IMR-90 (cell line): ENCODE results near the gene RADIL. TPM values are rescaled to one million over a fixed set of nuclear protein-coding genes. Genes with fewer than 3 reads are reported as not detected.

Source experiments
- ATAC-seq: fragments of 200-7000 bp; cut with Tn5 transposase; 2 replicates; pipeline ENCODE4 v1.9.1; 2020; ENCODE audit warnings: low read depth, mild to moderate bottlenecking, moderate library complexity
- BruUV-seq: library from RNA; stranded (reverse); fragments of 400-500 nt; replicated peaks from 2 replicates; lab custom pipeline; 2021; lab: Mats Ljungman, UMichigan
- CTCF ChIA-PET: fragments of 300-600 bp; formaldehyde crosslinking; extraction: SDS; loops from one replicate; lab custom pipeline; 2021; ENCODE audit warnings: antibody characterized with exemption; lab: Yijun Ruan, JAX
- POLR2A ChIA-PET: fragments of 300-600 bp; sonication (Branson Sonifier 250); formaldehyde crosslinking; loops from one replicate; lab custom pipeline; 2022; ENCODE audit warnings: antibody characterized with exemption; ENCODE audit not compliant: unreplicated experiment; lab: Charles Lee
- DNase-seq: peaks from one replicate; pipeline ENCODE4 v3.0.0; 2013
- H2AFZ ChIP-seq: replicated peaks from 2 replicates; pipeline ENCODE3; 2013; ENCODE audit warnings: low read length, mild to moderate bottlenecking; ENCODE audit not compliant: poor library complexity
- H2AK5ac ChIP-seq: 2 replicates; pipeline ENCODE4 v1.6.1; 2013; ENCODE audit warnings: low read depth, low read length, inconsistent platforms
- H2AK9ac ChIP-seq: replicated peaks from 2 replicates; pipeline ENCODE3; 2013; ENCODE audit warnings: mild to moderate bottlenecking, low read depth, low read length, moderate library complexity; ENCODE audit not compliant: poor library complexity
- H2BK120ac ChIP-seq: 2 replicates; pipeline ENCODE4 v1.6.1; 2013; ENCODE audit warnings: low read depth, low read length, inconsistent platforms
- H2BK15ac ChIP-seq: 3 replicates; pipeline ENCODE4 v1.6.1; 2013; ENCODE audit warnings: low read depth, low read length, inconsistent platforms
- H2BK20ac ChIP-seq: 2 replicates; pipeline ENCODE4 v1.6.1; 2013; ENCODE audit warnings: low read depth, mild to moderate bottlenecking, inconsistent platforms, low read length, moderate library complexity
- H2BK5ac ChIP-seq: 2 replicates; pipeline ENCODE4 v1.6.1; 2013; ENCODE audit warnings: mild to moderate bottlenecking, low read depth, low read length, inconsistent platforms; ENCODE audit not compliant: poor library complexity, severe bottlenecking
- H3K14ac ChIP-seq: replicated peaks from 2 replicates; pipeline ENCODE4 v1.6.1; 2013; ENCODE audit warnings: low read depth, low read length, inconsistent platforms
- H3K18ac ChIP-seq: 2 replicates; pipeline ENCODE4 v1.6.1; 2013; ENCODE audit warnings: low read depth, low read length, control low read depth
- H3K23ac ChIP-seq: 2 replicates; pipeline ENCODE4 v1.6.1; 2013; ENCODE audit warnings: low read depth, low read length, inconsistent platforms
- H3K27ac ChIP-seq: 2 replicates; pipeline ENCODE4 v1.5.1; 2013; ENCODE audit warnings: mild to moderate bottlenecking, control low read depth, low read length; ENCODE audit not compliant: insufficient read depth
- H3K27me3 ChIP-seq: 2 replicates; pipeline ENCODE4 v1.6.1; 2013; ENCODE audit warnings: low read length; ENCODE audit not compliant: control insufficient read depth, insufficient read depth
- H3K36me3 ChIP-seq: 2 replicates; pipeline ENCODE4 v1.6.1; 2013; ENCODE audit warnings: low read length, mixed read lengths; ENCODE audit not compliant: control insufficient read depth, insufficient read depth
- H3K4ac ChIP-seq: 2 replicates; pipeline ENCODE4 v1.6.1; 2013; ENCODE audit warnings: low read depth, low read length, inconsistent platforms
- H3K4me1 ChIP-seq: 2 replicates; pipeline ENCODE4 v1.6.1; 2013; ENCODE audit warnings: low read length, mixed read lengths; ENCODE audit not compliant: control insufficient read depth, insufficient read depth
- H3K4me2 ChIP-seq: 2 replicates; pipeline ENCODE4 v1.6.1; 2013; ENCODE audit warnings: low read depth, mild to moderate bottlenecking, control low read depth, low read length, moderate library complexity
- H3K4me3 ChIP-seq: 2 replicates; pipeline ENCODE4 v1.5.1; 2013; ENCODE audit warnings: low read depth, mild to moderate bottlenecking, control low read depth, low read length, moderate library complexity; ENCODE audit not compliant: insufficient read depth
- H3K56ac ChIP-seq: 2 replicates; pipeline ENCODE4 v1.6.1; 2013; ENCODE audit warnings: low read length, inconsistent platforms; ENCODE audit not compliant: insufficient read depth; ENCODE audit errors: extremely low read depth
- H3K79me1 ChIP-seq, 2 experiments: 2 replicates each; pipeline ENCODE4 v1.6.1; 2013; ENCODE audit warnings: low read length in 2 of 2, inconsistent platforms in 1 of 2, low read depth in 1 of 2
- H3K9ac ChIP-seq: 2 replicates; pipeline ENCODE4 v1.6.1; 2013; ENCODE audit warnings: low read depth, low read length, control low read depth
- H3K9me1 ChIP-seq: 2 replicates; pipeline ENCODE4 v1.6.1; 2013; ENCODE audit warnings: low read length, inconsistent platforms; ENCODE audit not compliant: insufficient read depth
- H3K9me3 ChIP-seq: 2 replicates; pipeline ENCODE4 v1.6.1; 2013; ENCODE audit warnings: low read length; ENCODE audit not compliant: control insufficient read depth, insufficient read depth
- H4K20me1 ChIP-seq: 2 replicates; pipeline ENCODE4 v1.6.1; 2013; ENCODE audit warnings: low read length, inconsistent platforms; ENCODE audit not compliant: insufficient read depth
- H4K5ac ChIP-seq: 2 replicates; pipeline ENCODE4 v1.6.1; 2013; ENCODE audit warnings: mild to moderate bottlenecking, low read depth, low read length, control low read depth
- H4K8ac ChIP-seq, 2 experiments: 2 replicates each; pipeline ENCODE4 v1.6.1; 2013; ENCODE audit warnings: low read depth in 2 of 2, low read length in 2 of 2, control low read depth in 1 of 2, inconsistent platforms in 1 of 2
- H4K91ac ChIP-seq: 2 replicates; pipeline ENCODE4 v1.6.1; 2013; ENCODE audit warnings: low read depth, low read length, inconsistent platforms; ENCODE audit not compliant: insufficient read depth
- BHLHE40 ChIP-seq: fragments of 150-350 bp; IDR thresholded peaks from 2 replicates; pipeline ENCODE4 v1.6.1; 2016; ENCODE audit warnings: mild to moderate bottlenecking, low read depth, low read length
- CEBPB ChIP-seq: IDR thresholded peaks from 2 replicates; pipeline ENCODE4 v1.6.1; 2012; ENCODE audit warnings: low read depth, low read length, improper control_type of control experiment
- CHD1 ChIP-seq: IDR thresholded peaks from 2 replicates; pipeline ENCODE4 v1.6.1; 2012; ENCODE audit warnings: low read depth, low read length, improper control_type of control experiment
- CTCF ChIP-seq: conservative IDR thresholded peaks from 2 replicates; pipeline ENCODE4 v1.5.1; 2012; ENCODE audit warnings: mild to moderate bottlenecking, low read depth, low read length, improper control_type of control experiment
- ELK1 ChIP-seq: fragments of 150-350 bp; IDR thresholded peaks from 2 replicates; pipeline ENCODE4 v1.6.1; 2016; ENCODE audit warnings: low read depth, mild to moderate bottlenecking, low read length, moderate library complexity, borderline replicate concordance
- FOS ChIP-seq: fragments of 150-350 bp; IDR thresholded peaks from 2 replicates; pipeline ENCODE4 v1.6.1; 2016; ENCODE audit warnings: low read depth, low read length
- MAFK ChIP-seq: IDR thresholded peaks from 2 replicates; pipeline ENCODE4 v1.6.1; 2012; ENCODE audit warnings: low read depth, low read length, improper control_type of control experiment
- MAZ ChIP-seq: IDR thresholded peaks from 2 replicates; pipeline ENCODE4 v1.6.1; 2012; ENCODE audit warnings: low read depth, mild to moderate bottlenecking, low read length, improper control_type of control experiment, moderate library complexity, borderline replicate concordance
- MXI1 ChIP-seq: IDR thresholded peaks from 2 replicates; pipeline ENCODE4 v1.6.1; 2012; ENCODE audit warnings: low read depth, mild to moderate bottlenecking, low read length, moderate library complexity, borderline replicate concordance
- NFE2L2 ChIP-seq: fragments of 150-350 bp; IDR thresholded peaks from 2 replicates; pipeline ENCODE4 v1.6.1; 2016; ENCODE audit warnings: low read depth, mild to moderate bottlenecking, low read length
- POLR2A ChIP-seq: IDR thresholded peaks from 2 replicates; pipeline ENCODE4 v1.6.1; 2012; ENCODE audit warnings: mild to moderate bottlenecking, low read depth, low read length
- RAD21 ChIP-seq: IDR thresholded peaks from 2 replicates; pipeline ENCODE4 v1.6.1; 2012; ENCODE audit warnings: low read length, improper control_type of control experiment
- RCOR1 ChIP-seq: IDR thresholded peaks from 2 replicates; pipeline ENCODE4 v1.6.1; 2012; ENCODE audit warnings: mild to moderate bottlenecking, low read length, improper control_type of control experiment; ENCODE audit not compliant: insufficient replicate concordance
- RFX5 ChIP-seq: IDR thresholded peaks from 2 replicates; pipeline ENCODE4 v1.8.0; 2012; ENCODE audit warnings: low read depth, mild to moderate bottlenecking, low read length, moderate library complexity
- SMC3 ChIP-seq: fragments of 150-350 bp; IDR thresholded peaks from 2 replicates; pipeline ENCODE4 v1.6.1; 2016; ENCODE audit warnings: low read depth, mild to moderate bottlenecking, antibody characterized with exemption, low read length, moderate library complexity
- USF2 ChIP-seq: fragments of 150-350 bp; IDR thresholded peaks from 2 replicates; pipeline ENCODE4 v1.6.1; 2017; ENCODE audit warnings: mild to moderate bottlenecking, antibody characterized with exemption, low read length, low read depth
- WGBS, 2 experiments: methylation state at CpG; one replicate each; pipeline versions ENCODE4 v1.1.5 to v1.1.7; 2013; ENCODE audit warnings: missing lambda C conversion rate in 2 of 2; ENCODE audit not compliant: insufficient read length in 1 of 2; ENCODE audit errors: extremely low coverage in 2 of 2; 5-methylcytosine and 5-hydroxymethylcytosine counted together
- dilution Hi-C: fragments of 300-500 bp; cut with HindIII; formaldehyde crosslinking; loops from one replicate; pipeline ENCODE4 v1.14.3; 2018; ENCODE audit warnings: low sequenced_read_pairs; ENCODE audit not compliant: unreplicated experiment
- in situ Hi-C: fragments of 300-500 bp; cut with MboI; formaldehyde crosslinking; loops from 3 replicates; pipeline ENCODE4 v1.14.3; 2019; ENCODE audit warnings: low sequenced_read_pairs, inconsistent platforms, mixed read lengths
- intact Hi-C: fragments of 100-400 bp; cut with micrococcal nuclease; formaldehyde crosslinking; loops from 2 replicates; pipeline ENCODE4 v1.10.0; 2022
- polyA plus RNA-seq, 3 experiments: library from polyadenylated mRNA; depleted of rRNA; stranded (reverse); fragments of >200 nt; gene quantifications; 2 replicates each; pipeline ENCODE4 v1.2.3, GENCODE V29; 2012; ENCODE audit warnings: low replicate concordance in 1 of 3
- total RNA-seq: library from RNA; depleted of rRNA; stranded (reverse); fragments of >200 nt; gene quantifications from 2 replicates; pipeline ENCODE4 v1.2.3, GENCODE V29; 2012

Gene RADIL
- total and polyA plus RNA-seq, 2 of the 4 experiments (the other 2 are of a cell fraction) = 0.18 to 0.48 TPM

- Histone ChIP-seq H3K4me3 (no peak overlapping the region), H3K18ac (no peak overlapping the region), H2BK5ac (no peak overlapping the region), H3K56ac (no peak overlapping the region), H4K20me1 (no peaks in the 10 kb centered on the region; the same call in 1 of the 2 replicates), H4K5ac (no peak overlapping the region), H3K27me3 (no peaks in the 10 kb centered on the region), H2BK15ac (no peak overlapping the region), H3K9me3 (no peaks in the 10 kb centered on the region), H4K8ac (no peak overlapping the region), H2AK9ac (no peak overlapping the region), H4K91ac (no peak overlapping the region), H3K14ac (no peak overlapping the region), H2BK20ac (no peak overlapping the region), H3K4me1 (no peaks in the 10 kb centered on the region), H2AFZ (no peak overlapping the region), H3K9me1 (no peaks in the 10 kb centered on the region), H3K4me2 (no peak overlapping the region), H3K36me3 (peaks cover 83% of the 10 kb centered on the region), H2BK120ac (no peak overlapping the region), H3K27ac (no peak overlapping the region), H3K79me1 (no peaks in the 10 kb centered on the region), H3K4ac (no peak overlapping the region), H3K9ac (no peak overlapping the region), H3K23ac (no peak overlapping the region), H2AK5ac (no peak overlapping the region)
- BruUV-seq = no TSS peak
- dilution Hi-C loops (no loop called here), intact Hi-C loops (no loop called here), in situ Hi-C loops (no loop called here)
- DNase-seq (no peak), ATAC-seq (no peak)
- POLR2A ChIA-PET = no interaction called here
- CTCF ChIA-PET = no interaction called here
- 87% methylated on average over 13 of the region's 23 CpGs; no CpG with 5 or more reads in 1 of the 2 experiments for WGBS, 2 experiments
- TF ChIP-seq FOS (no peak), RFX5 (no peak), CHD1 (no peak), RCOR1 (no peak), POLR2A (no peak), MAFK (no peak), CEBPB (no peak), USF2 (no peak), MXI1 (no peak), RAD21 (no peak), SMC3 (no peak), NFE2L2 (no peak), MAZ (no peak), BHLHE40 (no peak), ELK1 (no peak), CTCF (no peak)
Observed at GRCh38 chr7:4787947-4788626, 95.4 kb downstream of the RADIL start.
